Lower lobe of right lung (tissue), 2 donors: Measurements from ENCODE around the gene PATE4. TPM values are rescaled to one million over a fixed set of nuclear protein-coding genes. Genes with fewer than 3 reads are reported as not detected.

Experiments
- ATAC-seq, 2 donors: fragments of 200-7000 bp; cut with Tn5 transposase; one replicate each; pipeline ENCODE4 v1.9.1; 2020 to 2022; ENCODE audit warnings: mild to moderate bottlenecking in 2 of 2, moderate library complexity in 2 of 2
- DNase-seq: peaks from one replicate; pipeline ENCODE4 v3.0.0-alpha.2; 2020
- H3K27ac ChIP-seq: fragments of 200-600 bp; one replicate; pipeline ENCODE4 v1.8.0; 2022
- H3K27me3 ChIP-seq: fragments of 200-600 bp; one replicate; pipeline ENCODE4 v1.8.0; 2022; ENCODE audit warnings: low read depth
- H3K36me3 ChIP-seq: fragments of 200-600 bp; one replicate; pipeline ENCODE4 v1.8.0; 2022; ENCODE audit warnings: mild to moderate bottlenecking
- H3K4me1 ChIP-seq: fragments of 200-600 bp; one replicate; pipeline ENCODE4 v1.8.0; 2022
- H3K4me3 ChIP-seq: fragments of 200-600 bp; one replicate; pipeline ENCODE4 v1.8.0; 2022; ENCODE audit warnings: mild to moderate bottlenecking
- H3K9me3 ChIP-seq: fragments of 200-600 bp; one replicate; pipeline ENCODE4 v1.8.0; 2022
- CTCF ChIP-seq: fragments of 200-600 bp; IDR thresholded peaks from one replicate; pipeline ENCODE4 v1.8.0; 2022; ENCODE audit warnings: antibody characterized with exemption, mild to moderate bottlenecking
- intact Hi-C: fragments of 100-400 bp; cut with DNase I; formaldehyde crosslinking; loops from one replicate; pipeline ENCODE4 v1.11.0; 2022
- total RNA-seq: library from RNA; stranded (reverse); fragmentation: NEBNext Ultra II Directional; extraction: Animal tissue kit (Norgen Biotek cat#: 25700); gene quantifications from one replicate; pipeline ENCODE4 v1.2.1, GENCODE V29; 2021
- donor health status: DM: no; HTN: yes; CAD: no; lungs with severe emphysema.

Gene PATE4
- total RNA-seq, 1 donor from 2014 or later: not detected

GRCh38 chr11:125799808-125800207 lies 33.3 kb upstream of the PATE4 start:
- Histone ChIP-seq H3K4me1 (no peaks in the 10 kb centered on the region), H3K27ac (no peak overlapping the region), H3K36me3 (no peaks in the 10 kb centered on the region), H3K9me3 (peaks cover 30% of the 10 kb centered on the region), H3K4me3 (no peak overlapping the region), H3K27me3 (no peaks in the 10 kb centered on the region)
- no peak for ATAC-seq
- no peak for DNase-seq
- intact Hi-C loops: no loop called here
- TF ChIP-seq CTCF: no peak

- H3K9me3 ChIP-seq: peaks cover 30% of the 10 kb centered on the region
- ATAC-seq (no peak), DNase-seq (no peak)
- H3K36me3 ChIP-seq: no peaks in the 10 kb centered on the region
- H3K4me3 ChIP-seq: no peak overlapping the region
- intact Hi-C loops: no loop called here
- no peaks in the 10 kb centered on the region for H3K4me1 ChIP-seq
- no peak for TF ChIP-seq CTCF
- H3K27me3 ChIP-seq: no peaks in the 10 kb centered on the region
- H3K27ac ChIP-seq: no peak overlapping the region
Measured at GRCh38 chr11:125802387-125802786, 30.7 kb upstream of the PATE4 start.

- intact Hi-C loops: no loop called here
- ATAC-seq (no peak), DNase-seq (no peak)
- no peak overlapping the region for H3K27ac ChIP-seq
- TF ChIP-seq CTCF: no peak
- H3K27me3 ChIP-seq: no peaks in the 10 kb centered on the region
- no peaks in the 10 kb centered on the region for H3K36me3 ChIP-seq
- no peaks in the 10 kb centered on the region for H3K4me1 ChIP-seq
- H3K4me3 ChIP-seq: no peak overlapping the region
- H3K9me3 ChIP-seq: peaks cover 2% of the 10 kb centered on the region
Measured at GRCh38 chr11:125807909-125808308, 25.2 kb upstream of the PATE4 start.

- H3K9me3 ChIP-seq: peaks cover 6% of the 10 kb centered on the region
- H3K4me1 ChIP-seq: no peaks in the 10 kb centered on the region
- intact Hi-C loops: no loop called here
- no peak overlapping the region for H3K27ac ChIP-seq
- no peak for TF ChIP-seq CTCF
- no peaks in the 10 kb centered on the region for H3K36me3 ChIP-seq
- DNase-seq: no peak
- H3K27me3 ChIP-seq: no peaks in the 10 kb centered on the region
- ATAC-seq: no peak
- no peak overlapping the region for H3K4me3 ChIP-seq
Measured at GRCh38 chr11:125835748-125836147, 2.6 kb downstream of the PATE4 start.

GRCh38 chr11:125842321-125842948 lies 9.3 kb downstream of the PATE4 start:
- no peak overlapping the region for H3K27ac ChIP-seq
- intact Hi-C loops: no loop called here

More at GRCh38 chr11:125842321-125842948, 9.3 kb downstream of the PATE4 start:
- no peaks in the 10 kb centered on the region for H3K36me3 ChIP-seq
- no peak for TF ChIP-seq CTCF
- no peaks in the 10 kb centered on the region for H3K4me1 ChIP-seq
- no peak for DNase-seq
- peaks cover 15% of the 10 kb centered on the region for H3K9me3 ChIP-seq
- no peak for ATAC-seq
- H3K4me3 ChIP-seq: no peak overlapping the region
- no peaks in the 10 kb centered on the region for H3K27me3 ChIP-seq
